ENCODE results near the gene MRPS11.

Gene MRPS11

DNA sequence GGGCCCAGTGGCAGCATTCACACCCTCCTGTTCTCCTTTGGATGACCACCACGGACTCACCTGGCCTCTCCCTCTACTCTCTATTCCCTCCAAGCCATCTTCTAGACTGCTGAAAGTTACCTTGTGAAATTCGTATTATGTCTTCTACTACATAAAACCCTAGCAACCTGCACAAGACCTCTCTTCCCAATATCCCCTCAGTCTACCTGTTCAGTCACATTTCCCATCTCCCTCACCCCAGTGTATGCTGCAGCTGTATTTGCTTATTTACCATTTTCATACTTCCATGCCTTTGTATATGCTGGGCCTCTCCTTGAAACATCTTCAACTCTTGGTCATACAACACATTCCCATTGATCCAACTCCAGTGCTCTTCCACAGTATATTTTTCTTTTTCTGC, 43.7 kb downstream of the MRPS11 start:
- H4K20me1 ChIP-seq (ENCODE audit: insufficient read depth), result no peaks in the 10 kb centered on the region
- no peaks in the 10 kb centered on the region for H3K27me3 ChIP-seq (ENCODE audit: insufficient read depth, low read depth)
- H3K79me2 ChIP-seq (ENCODE audit: insufficient read depth, low read depth), result no peaks in the 10 kb centered on the region
- H2AFZ ChIP-seq (ENCODE audit: low read depth), result no peak overlapping the region
- H3K4me2 ChIP-seq, result no peak overlapping the region
- peaks cover 12% of the 10 kb centered on the region for H3K4me1 ChIP-seq (ENCODE audit: low read depth, poor library complexity, severe bottlenecking)
- no peaks in the 10 kb centered on the region for H3K36me3 ChIP-seq (ENCODE audit: insufficient read depth)
- TF ChIP-seq, protein P1, sequence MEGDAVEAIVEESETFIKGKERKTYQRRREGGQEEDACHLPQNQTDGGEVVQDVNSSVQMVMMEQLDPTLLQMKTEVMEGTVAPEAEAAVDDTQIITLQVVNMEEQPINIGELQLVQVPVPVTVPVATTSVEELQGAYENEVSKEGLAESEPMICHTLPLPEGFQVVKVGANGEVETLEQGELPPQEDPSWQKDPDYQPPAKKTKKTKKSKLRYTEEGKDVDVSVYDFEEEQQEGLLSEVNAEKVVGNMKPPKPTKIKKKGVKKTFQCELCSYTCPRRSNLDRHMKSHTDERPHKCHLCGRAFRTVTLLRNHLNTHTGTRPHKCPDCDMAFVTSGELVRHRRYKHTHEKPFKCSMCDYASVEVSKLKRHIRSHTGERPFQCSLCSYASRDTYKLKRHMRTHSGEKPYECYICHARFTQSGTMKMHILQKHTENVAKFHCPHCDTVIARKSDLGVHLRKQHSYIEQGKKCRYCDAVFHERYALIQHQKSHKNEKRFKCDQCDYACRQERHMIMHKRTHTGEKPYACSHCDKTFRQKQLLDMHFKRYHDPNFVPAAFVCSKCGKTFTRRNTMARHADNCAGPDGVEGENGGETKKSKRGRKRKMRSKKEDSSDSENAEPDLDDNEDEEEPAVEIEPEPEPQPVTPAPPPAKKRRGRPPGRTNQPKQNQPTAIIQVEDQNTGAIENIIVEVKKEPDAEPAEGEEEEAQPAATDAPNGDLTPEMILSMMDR (conservative IDR thresholded peaks at IDR 0.05; ENCODE audit: low read depth, low read length), result no peak
- H3K9ac ChIP-seq, result no peak overlapping the region
- H3K4me3 ChIP-seq (IDR thresholded peaks at IDR 0.05; ENCODE audit: insufficient read depth, low read depth, low read length), result no peak overlapping the region
- no peak overlapping the region for H3K27ac ChIP-seq

DNA sequence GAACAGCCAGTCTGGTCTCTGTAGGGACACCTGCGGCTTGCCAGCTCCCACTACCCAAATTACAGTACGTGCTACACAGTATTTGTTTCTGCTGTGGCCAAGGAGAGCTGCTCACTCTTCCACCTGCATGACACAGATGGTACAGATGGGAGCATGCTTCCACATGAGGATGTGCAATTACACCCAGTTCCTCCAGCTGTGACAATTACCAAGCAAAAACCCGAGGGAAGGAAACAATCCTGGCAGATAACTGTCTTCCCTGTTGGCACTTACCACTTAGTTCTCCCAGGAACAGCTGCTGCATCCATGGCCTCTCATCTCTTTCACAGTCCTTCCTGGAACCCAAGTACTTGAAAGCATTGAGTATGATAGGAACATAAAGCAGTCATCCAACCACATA, 44.6 kb downstream of the MRPS11 start:
- Histone ChIP-seq H2AFZ (ENCODE audit: low read depth) (no peak overlapping the region), H3K27ac (no peak overlapping the region), H3K79me2 (ENCODE audit: insufficient read depth, low read depth) (no peaks in the 10 kb centered on the region), H3K4me1 (ENCODE audit: low read depth, poor library complexity, severe bottlenecking) (peaks cover 12% of the 10 kb centered on the region), H3K4me3 (IDR thresholded peaks at IDR 0.05; ENCODE audit: insufficient read depth, low read depth, low read length) (no peak overlapping the region), H3K27me3 (ENCODE audit: insufficient read depth, low read depth) (no peaks in the 10 kb centered on the region), H3K36me3 (ENCODE audit: insufficient read depth) (no peaks in the 10 kb centered on the region), H3K4me2 (no peak overlapping the region), H3K9ac (no peak overlapping the region), H4K20me1 (ENCODE audit: insufficient read depth) (no peaks in the 10 kb centered on the region)
- TF ChIP-seq, protein P1 (conservative IDR thresholded peaks at IDR 0.05; ENCODE audit: low read depth, low read length), result no peak

DNA sequence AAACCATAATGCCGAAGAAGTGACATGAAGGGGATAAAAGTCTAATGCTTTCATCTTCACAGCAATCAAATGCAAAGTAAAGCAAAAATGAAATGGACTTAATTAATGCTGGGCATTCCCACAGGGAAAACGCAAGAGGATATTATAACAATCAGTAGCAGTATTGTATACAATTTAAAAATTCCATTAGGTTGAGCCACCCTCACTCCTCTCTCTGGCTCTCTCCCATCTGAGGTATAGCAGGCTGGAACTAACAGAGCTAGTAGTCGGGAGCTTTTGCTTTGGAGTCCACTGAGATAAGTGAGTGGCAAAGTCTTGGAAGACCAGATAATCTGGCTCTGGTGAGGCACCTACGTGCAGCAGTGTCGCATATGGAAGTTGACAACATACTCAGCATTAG, 45.1 kb downstream of the MRPS11 start:
- no peak overlapping the region for H3K27ac ChIP-seq
- H3K4me1 ChIP-seq (ENCODE audit: low read depth, poor library complexity, severe bottlenecking), result peaks cover 12% of the 10 kb centered on the region
- TF ChIP-seq, protein P1 (conservative IDR thresholded peaks at IDR 0.05; ENCODE audit: low read depth, low read length), result no peak
- no peaks in the 10 kb centered on the region for H4K20me1 ChIP-seq (ENCODE audit: insufficient read depth)
- H3K4me2 ChIP-seq, result no peak overlapping the region
- no peaks in the 10 kb centered on the region for H3K27me3 ChIP-seq (ENCODE audit: insufficient read depth, low read depth)
- no peak overlapping the region for H3K4me3 ChIP-seq (IDR thresholded peaks at IDR 0.05; ENCODE audit: insufficient read depth, low read depth, low read length)
- no peaks in the 10 kb centered on the region for H3K79me2 ChIP-seq (ENCODE audit: insufficient read depth, low read depth)
- H3K9ac ChIP-seq, result no peak overlapping the region
- no peak overlapping the region for H2AFZ ChIP-seq (ENCODE audit: low read depth)
- H3K36me3 ChIP-seq (ENCODE audit: insufficient read depth), result no peaks in the 10 kb centered on the region

DNA sequence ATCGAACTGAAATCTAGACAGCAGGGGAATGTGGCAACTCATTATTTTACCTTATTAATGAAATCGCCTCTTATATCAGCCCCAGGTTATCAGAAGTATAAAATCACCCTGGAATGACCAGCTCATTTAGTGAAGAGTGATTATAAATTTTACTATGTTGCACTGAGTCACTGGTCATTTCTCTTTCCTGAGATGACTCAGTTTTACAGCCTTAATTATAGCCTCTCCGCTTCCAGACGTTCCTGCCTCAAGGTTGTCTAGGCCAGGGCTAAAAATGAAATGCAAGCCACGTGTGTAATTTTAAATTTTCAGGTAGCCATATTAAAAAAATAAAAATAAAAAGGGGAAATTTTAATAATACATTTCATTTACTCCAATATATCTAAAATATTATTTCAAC, 45.7 kb downstream of the MRPS11 start:
- TF ChIP-seq, protein P1 (conservative IDR thresholded peaks at IDR 0.05; ENCODE audit: low read depth, low read length), result no peak
- H3K4me2 ChIP-seq, result no peak overlapping the region
- H3K4me3 ChIP-seq (IDR thresholded peaks at IDR 0.05; ENCODE audit: insufficient read depth, low read depth, low read length), result no peak overlapping the region
- H3K4me1 ChIP-seq (ENCODE audit: low read depth, poor library complexity, severe bottlenecking), result peaks cover 12% of the 10 kb centered on the region
- H4K20me1 ChIP-seq (ENCODE audit: insufficient read depth), result no peaks in the 10 kb centered on the region
- H3K79me2 ChIP-seq (ENCODE audit: insufficient read depth, low read depth), result no peaks in the 10 kb centered on the region
- no peaks in the 10 kb centered on the region for H3K27me3 ChIP-seq (ENCODE audit: insufficient read depth, low read depth)
- H2AFZ ChIP-seq (ENCODE audit: low read depth), result no peak overlapping the region
- H3K9ac ChIP-seq, result no peak overlapping the region
- no peak overlapping the region for H3K27ac ChIP-seq
- H3K36me3 ChIP-seq (ENCODE audit: insufficient read depth), result no peaks in the 10 kb centered on the region
